Chondrocyte (in vitro differentiated cells): ENCODE measurements around the gene DNASE1L2. TPM values are rescaled to one million over a fixed set of nuclear protein-coding genes. Genes with fewer than 3 reads are reported as not detected.
"Not testable (repeated sequence)": the region's sequence is repeated elsewhere in the genome, so short reads cannot be mapped to it uniquely, and the experiment has no call there.

ENCODE experiments used
- DNase-seq: peaks from one replicate; pipeline ENCODE4 v3.0.0; 2021; ENCODE audit warnings: mixed read lengths, low spot score
- H3K27ac Mint-ChIP-seq: one replicate; pipeline ENCODE4 v1.8.0; 2021; ENCODE audit warnings: mild to moderate bottlenecking, moderate library complexity, mixed read lengths; ENCODE audit not compliant: unreplicated experiment
- H3K27me3 Mint-ChIP-seq: 2 replicates; pipeline ENCODE4 v1.8.0; 2021; ENCODE audit warnings: low read depth, mixed read lengths
- H3K36me3 Mint-ChIP-seq: 2 replicates; pipeline ENCODE4 v1.8.0; 2021; ENCODE audit warnings: low read depth, mixed read lengths
- H3K4me1 Mint-ChIP-seq: 2 replicates; pipeline ENCODE4 v1.8.0; 2021; ENCODE audit warnings: low read depth, mild to moderate bottlenecking, mixed read lengths
- H3K4me3 Mint-ChIP-seq: one replicate; pipeline ENCODE4 v1.8.0; 2021; ENCODE audit warnings: mild to moderate bottlenecking, moderate library complexity, mixed read lengths; ENCODE audit not compliant: unreplicated experiment
- H3K9me3 Mint-ChIP-seq: 2 replicates; pipeline ENCODE4 v1.8.0; 2021; ENCODE audit warnings: low read depth, mixed read lengths
- CTCF ChIP-seq: fragments of 200-600 bp; sonication (generic); IDR thresholded peaks from 2 replicates; pipeline ENCODE4 v1.5.0; 2021; ENCODE audit warnings: antibody characterized with exemption, mild to moderate bottlenecking, moderate library complexity
- total RNA-seq: library from RNA; stranded (reverse); gene quantifications from 3 replicates; pipeline ENCODE4 v1.2.1, GENCODE V29; 2021

Gene DNASE1L2
- total RNA-seq, 1 donor from 2014 or later = 0.97 TPM

GRCh38 chr16:2199095-2199494 is 37.1 kb upstream of the DNASE1L2 start:
- TF ChIP-seq CTCF = no peak
- Mint-ChIP-seq H3K27ac (no peak overlapping the region), H3K27me3 (peaks cover 7% of the 10 kb centered on the region), H3K4me1 (peaks cover 4% of the 10 kb centered on the region), H3K9me3 (no peaks in the 10 kb centered on the region), H3K36me3 (no peaks in the 10 kb centered on the region), H3K4me3 (no peak overlapping the region)
- DNase-seq = no peak

- H3K4me3 Mint-ChIP-seq = no peak overlapping the region
Measured at GRCh38 chr16:2199621-2200139, 36.6 kb upstream of the DNASE1L2 start.

GRCh38 chr16:2200313-2200712 is 35.9 kb upstream of the DNASE1L2 start:
- DNase-seq = no peak
- TF ChIP-seq CTCF = no peak
- peaks cover 3% of the 10 kb centered on the region for H3K27me3 Mint-ChIP-seq
- peaks cover 5% of the 10 kb centered on the region for H3K4me1 Mint-ChIP-seq
- H3K27ac Mint-ChIP-seq = no peak overlapping the region
- no peaks in the 10 kb centered on the region for H3K9me3 Mint-ChIP-seq
- no peaks in the 10 kb centered on the region for H3K36me3 Mint-ChIP-seq
- H3K4me3 Mint-ChIP-seq = no peak overlapping the region

More at GRCh38 chr16:2199621-2200139, 36.6 kb upstream of the DNASE1L2 start:
- Mint-ChIP-seq H3K36me3 (no peaks in the 10 kb centered on the region), H3K9me3 (no peaks in the 10 kb centered on the region), H3K4me1 (peaks cover 8% of the 10 kb centered on the region), H3K27me3 (peaks cover 7% of the 10 kb centered on the region), H3K27ac (no peak overlapping the region)
- DNase-seq = no peak
- TF ChIP-seq CTCF = no peak

GRCh38 chr16:2203119-2203688 is 33.0 kb upstream of the DNASE1L2 start:
- DNase-seq, H3K27me3 Mint-ChIP-seq, H3K4me3 Mint-ChIP-seq, H3K9me3 Mint-ChIP-seq, H3K36me3 Mint-ChIP-seq, H3K27ac Mint-ChIP-seq: not testable (repeated sequence)
- peaks cover 20% of the 10 kb centered on the region for H3K4me1 Mint-ChIP-seq

- Mint-ChIP-seq H3K4me3 (peak overlapping the region; percentile 76), H3K27ac (peak overlapping the region; percentile 41), H3K4me1 (peaks cover 20% of the 10 kb centered on the region), H3K27me3 (no peaks in the 10 kb centered on the region), H3K9me3 (no peaks in the 10 kb centered on the region), H3K36me3 (peaks cover 7% of the 10 kb centered on the region)
- no peak for TF ChIP-seq CTCF
- DNase-seq = no peak
Measured at GRCh38 chr16:2204416-2205103, 31.7 kb upstream of the DNASE1L2 start.
